HEK293 (cell line): ENCODE data around the gene ARHGAP15.

Experiments used
- CTCF ChIA-PET: fragments of 350-600 bp; formaldehyde crosslinking; extraction: SDS; loops from one replicate; lab custom pipeline; 2021; ENCODE audit warnings: antibody characterized with exemption; lab: Yijun Ruan, JAX
- POLR2A ChIA-PET: fragments of 300-600 bp; formaldehyde crosslinking; extraction: SDS; loops from one replicate; lab custom pipeline; 2020; ENCODE audit warnings: antibody characterized with exemption, inconsistent platforms; lab: Yijun Ruan, JAX
- H3K27ac ChIP-seq: fragments of 200-500 bp; sonication (Bioruptor generic); 2 replicates; pipeline ENCODE4 v1.5.1; 2014; ENCODE audit warnings: low read depth, low read length, control low read depth, inconsistent platforms; ENCODE audit errors: extremely low read depth
- H3K36me3 ChIP-seq, 2 experiments: fragments of 200-500 bp in 1 of 2; sonication (Bioruptor generic) in 1 of 2; 1 replicate in 1 of 2; 2 replicates in 1 of 2; pipeline ENCODE4 v1.5.1; 2014 to 2017; ENCODE audit warnings: inconsistent platforms in 2 of 2, low read length in 2 of 2; ENCODE audit not compliant: control insufficient read depth in 2 of 2, insufficient read depth in 1 of 2
- H3K4me1 ChIP-seq: fragments of 200-500 bp; sonication (Bioruptor generic); 2 replicates; pipeline ENCODE4 v1.5.1; 2014; ENCODE audit warnings: mild to moderate bottlenecking, low read length, inconsistent platforms; ENCODE audit not compliant: control insufficient read depth, insufficient read depth
- H3K4me3 ChIP-seq: 2 replicates; pipeline ENCODE4 v1.5.1; 2011; ENCODE audit warnings: low read depth, mild to moderate bottlenecking, control low read depth, low read length, moderate library complexity
- H3K9me3 ChIP-seq: fragments of 200-500 bp; sonication (Bioruptor generic); 2 replicates; pipeline ENCODE4 v1.5.1; 2014; ENCODE audit warnings: low read depth, low read length, inconsistent platforms; ENCODE audit not compliant: control insufficient read depth, insufficient read depth
- PATZ1 ChIP-seq: fragments of 450-650 bp; formaldehyde crosslinking; IDR thresholded peaks from 2 replicates; pipeline ENCODE4 v1.5.1; 2016; ENCODE audit warnings: missing biosample characterization, missing genetic modification characterization
- PRDM2 ChIP-seq: fragments of 450-650 bp; formaldehyde crosslinking; IDR thresholded peaks from 2 replicates; pipeline ENCODE4 v1.5.1; 2016; ENCODE audit warnings: missing biosample characterization, missing genetic modification characterization, borderline replicate concordance
- ZBTB7A ChIP-seq: fragments of 450-650 bp; formaldehyde crosslinking; IDR thresholded peaks from 2 replicates; pipeline ENCODE4 v1.5.1; 2016; ENCODE audit warnings: low read depth, missing biosample characterization, missing genetic modification characterization
- ZFP69B ChIP-seq: fragments of 450-650 bp; formaldehyde crosslinking; IDR thresholded peaks from 2 replicates; pipeline ENCODE4 v1.5.1; 2016; ENCODE audit warnings: missing biosample characterization, missing genetic modification characterization
- ZNF2 ChIP-seq: fragments of 450-650 bp; formaldehyde crosslinking; IDR thresholded peaks from 2 replicates; pipeline ENCODE4 v1.5.1; 2016; ENCODE audit warnings: missing biosample characterization, missing genetic modification characterization
- ZNF292 ChIP-seq: fragments of 450-650 bp; formaldehyde crosslinking; IDR thresholded peaks from 2 replicates; pipeline ENCODE4 v1.5.1; 2016; ENCODE audit warnings: low read depth, missing biosample characterization, missing genetic modification characterization, borderline replicate concordance
- ZNF324 ChIP-seq: fragments of 450-650 bp; formaldehyde crosslinking; IDR thresholded peaks from 2 replicates; pipeline ENCODE4 v1.5.1; 2016; ENCODE audit warnings: missing biosample characterization, missing genetic modification characterization
- ZNF362 ChIP-seq: fragments of 450-650 bp; formaldehyde crosslinking; IDR thresholded peaks from 2 replicates; pipeline ENCODE4 v1.5.1; 2016; ENCODE audit warnings: missing biosample characterization, missing genetic modification characterization
- ZNF404 ChIP-seq: fragments of 450-650 bp; formaldehyde crosslinking; IDR thresholded peaks from 2 replicates; pipeline ENCODE4 v1.5.1; 2017; ENCODE audit warnings: missing biosample characterization, missing genetic modification characterization
- ZNF521 ChIP-seq: fragments of 450-650 bp; formaldehyde crosslinking; IDR thresholded peaks from 2 replicates; pipeline ENCODE4 v1.5.1; 2017; ENCODE audit warnings: missing biosample characterization, mild to moderate bottlenecking, missing genetic modification characterization
- ZNF548 ChIP-seq: fragments of 450-650 bp; formaldehyde crosslinking; IDR thresholded peaks from 2 replicates; pipeline ENCODE4 v1.5.1; 2016; ENCODE audit warnings: missing biosample characterization, missing genetic modification characterization
- ZNF600 ChIP-seq: fragments of 450-650 bp; formaldehyde crosslinking; IDR thresholded peaks from 2 replicates; pipeline ENCODE4 v1.5.1; 2016; ENCODE audit warnings: missing biosample characterization, missing genetic modification characterization
- ZNF621 ChIP-seq: fragments of 450-650 bp; formaldehyde crosslinking; IDR thresholded peaks from 2 replicates; pipeline ENCODE4 v1.5.1; 2017; ENCODE audit warnings: missing biosample characterization, missing genetic modification characterization
- ZNF768 ChIP-seq: fragments of 450-650 bp; formaldehyde crosslinking; IDR thresholded peaks from 2 replicates; pipeline ENCODE4 v1.5.1; 2018; ENCODE audit warnings: missing biosample characterization, mild to moderate bottlenecking, missing genetic modification characterization

Gene ARHGAP15

GRCh38 chr2:143217512-143218115 lies 88.4 kb downstream of the ARHGAP15 start:
- Histone ChIP-seq H3K9me3 (no peaks in the 10 kb centered on the region), H3K36me3 (no peaks in the 10 kb centered on the region), H3K4me3 (no peak overlapping the region), H3K27ac (no peak overlapping the region), H3K4me1 (no peaks in the 10 kb centered on the region)
- ChIA-PET POLR2A (no interaction called here), CTCF (interaction anchor here (1.0 to 1.3 kb wide), 2 partner anchors 44 to 55 kb away, joined by 3 to 8 read pairs; no protein-coding TSS in a partner anchor)
- TF ChIP-seq ZNF2 (tag by site-specific recombination) (no peak), ZNF768 (tag by site-specific recombination) (no peak)

GRCh38 chr2:143218621-143219020 lies 89.4 kb downstream of the ARHGAP15 start:
- TF ChIP-seq PATZ1 (tag by site-specific recombination) (no peak), ZNF292 (no peak), ZNF548 (tag by site-specific recombination) (no peak), ZNF324 (tag by site-specific recombination) (no peak), ZNF404 (no peak), ZNF362 (tag by site-specific recombination) (no peak), ZBTB7A (tag by site-specific recombination) (no peak), ZFP69B (no peak), ZNF521 (tag by site-specific recombination) (no peak), ZNF768 (tag by site-specific recombination) (no peak), PRDM2 (tag by site-specific recombination) (no peak), ZNF600 (no peak), ZNF621 (no peak)
- ChIA-PET CTCF (no interaction called here), POLR2A (no interaction called here)
- Histone ChIP-seq H3K4me3 (no peak overlapping the region), H3K36me3 (no peaks in the 10 kb centered on the region), H3K9me3 (no peaks in the 10 kb centered on the region), H3K4me1 (no peaks in the 10 kb centered on the region), H3K27ac (no peak overlapping the region)
